Tibial nerve (tissue), 4 donors: ENCODE measurements around the gene P3R3URF. TPM values are rescaled to one million over a fixed set of nuclear protein-coding genes. Genes with fewer than 3 reads are reported as not detected.

ENCODE experiments used
- DNase-seq, 2 donors: peaks; one replicate each; pipeline ENCODE4 v3.0.0-alpha.2; 2019; ENCODE audit warnings: low spot score in 2 of 2
- H3K27ac ChIP-seq, 4 donors: fragments of 200-600 bp; sonication (generic) in 3 of 4; one replicate each; pipeline ENCODE4 v1.5.1; 2017 to 2019; ENCODE audit warnings: mild to moderate bottlenecking in 1 of 4
- H3K27me3 ChIP-seq, 2 donors: fragments of 200-600 bp; sonication (generic) in 1 of 2; one replicate each; pipeline versions ENCODE4 v1.5.1 to v1.6.0; 2017 to 2019
- H3K36me3 ChIP-seq, 3 donors: fragments of 200-600 bp; sonication (generic); one replicate each; pipeline ENCODE4 v1.5.1; 2018 to 2019
- H3K4me1 ChIP-seq, 4 donors: fragments of 200-600 bp; sonication (generic) in 3 of 4; one replicate each; pipeline ENCODE4 v1.5.1; 2017 to 2019
- H3K4me3 ChIP-seq, 4 donors: fragments of 200-600 bp; sonication (generic) in 3 of 4; one replicate each; pipeline ENCODE4 v1.5.1; 2017 to 2019; ENCODE audit warnings: mild to moderate bottlenecking in 1 of 4, moderate library complexity in 1 of 4
- H3K9me3 ChIP-seq, 4 donors: fragments of 200-600 bp; sonication (generic) in 3 of 4; one replicate each; pipeline ENCODE4 v1.5.1; 2017 to 2019
- EP300 ChIP-seq, 2 donors: sonication (generic); formaldehyde crosslinking; IDR thresholded peaks; one replicate each; pipeline ENCODE4 v1.6.1; 2017; ENCODE audit warnings: antibody characterized with exemption in 2 of 2, mild to moderate bottlenecking in 1 of 2
- POLR2A ChIP-seq, 2 donors: fragments of 450-650 bp; IDR thresholded peaks; one replicate each; pipeline ENCODE4 v1.6.1; 2017; ENCODE audit warnings: antibody characterized with exemption in 2 of 2, mild to moderate bottlenecking in 2 of 2, moderate library complexity in 2 of 2
- WGBS, 2 donors: methylation state at CpG; one replicate each; pipeline ENCODE4 v1.1.5; 2018; 5-methylcytosine and 5-hydroxymethylcytosine counted together
- total RNA-seq, 4 donors: library from RNA; depleted of rRNA; stranded (reverse); fragments of >200 nt; gene quantifications; one replicate each; pipeline ENCODE4 v1.1.0, GENCODE V29; 2016
- TF ChIP-seq, protein P1 (sequence below), 5 experiments: fragments of 200-600 bp in 3 of 5; fragments of 450-650 bp in 2 of 5; sonication (generic) in 3 of 5; IDR thresholded peaks; one replicate each; pipeline ENCODE4 v1.5.1; 2016 to 2019; ENCODE audit warnings: antibody characterized with exemption in 5 of 5, mild to moderate bottlenecking in 3 of 5, moderate library complexity in 2 of 5

Gene P3R3URF
- total RNA-seq, 4 donors from 2014 or later, result not detected

- no peaks in the 10 kb centered on the region for H3K4me1 ChIP-seq
- no peak for TF ChIP-seq EP300 (IDR thresholded peaks at IDR 0.05)
- TF ChIP-seq, protein P1, sequence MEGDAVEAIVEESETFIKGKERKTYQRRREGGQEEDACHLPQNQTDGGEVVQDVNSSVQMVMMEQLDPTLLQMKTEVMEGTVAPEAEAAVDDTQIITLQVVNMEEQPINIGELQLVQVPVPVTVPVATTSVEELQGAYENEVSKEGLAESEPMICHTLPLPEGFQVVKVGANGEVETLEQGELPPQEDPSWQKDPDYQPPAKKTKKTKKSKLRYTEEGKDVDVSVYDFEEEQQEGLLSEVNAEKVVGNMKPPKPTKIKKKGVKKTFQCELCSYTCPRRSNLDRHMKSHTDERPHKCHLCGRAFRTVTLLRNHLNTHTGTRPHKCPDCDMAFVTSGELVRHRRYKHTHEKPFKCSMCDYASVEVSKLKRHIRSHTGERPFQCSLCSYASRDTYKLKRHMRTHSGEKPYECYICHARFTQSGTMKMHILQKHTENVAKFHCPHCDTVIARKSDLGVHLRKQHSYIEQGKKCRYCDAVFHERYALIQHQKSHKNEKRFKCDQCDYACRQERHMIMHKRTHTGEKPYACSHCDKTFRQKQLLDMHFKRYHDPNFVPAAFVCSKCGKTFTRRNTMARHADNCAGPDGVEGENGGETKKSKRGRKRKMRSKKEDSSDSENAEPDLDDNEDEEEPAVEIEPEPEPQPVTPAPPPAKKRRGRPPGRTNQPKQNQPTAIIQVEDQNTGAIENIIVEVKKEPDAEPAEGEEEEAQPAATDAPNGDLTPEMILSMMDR (IDR thresholded peaks at IDR 0.05), result no peak
- no peak for TF ChIP-seq POLR2A (IDR thresholded peaks at IDR 0.05)
- no peaks in the 10 kb centered on the region for H3K9me3 ChIP-seq
- no peaks in the 10 kb centered on the region for H3K36me3 ChIP-seq
- WGBS, 2 donors, result 71 to 84% methylated on average over 1 of the region's 1 CpG
- no peaks in the 10 kb centered on the region for H3K27me3 ChIP-seq
- H3K27ac ChIP-seq, result no peak overlapping the region
- no peak for DNase-seq
- H3K4me3 ChIP-seq, result no peak overlapping the region
Measured at GRCh38 chr1:46157916-46158311, 18.4 kb downstream of the P3R3URF start.

GRCh38 chr1:46153732-46154131 is 22.6 kb downstream of the P3R3URF start:
- no peak for TF ChIP-seq EP300 (IDR thresholded peaks at IDR 0.05)
- TF ChIP-seq, protein P1 (IDR thresholded peaks at IDR 0.05), result no peak
- TF ChIP-seq POLR2A (IDR thresholded peaks at IDR 0.05), result no peak
- H3K4me1 ChIP-seq, result no peaks in the 10 kb centered on the region
- H3K36me3 ChIP-seq, result no peaks in the 10 kb centered on the region
- no peak overlapping the region for H3K4me3 ChIP-seq
- WGBS, 2 donors, result 95 to 98% methylated on average over 1 of the region's 1 CpG
- H3K9me3 ChIP-seq, result no peaks in the 10 kb centered on the region
- no peaks in the 10 kb centered on the region for H3K27me3 ChIP-seq
- no peak overlapping the region for H3K27ac ChIP-seq
- no peak for DNase-seq

DNA sequence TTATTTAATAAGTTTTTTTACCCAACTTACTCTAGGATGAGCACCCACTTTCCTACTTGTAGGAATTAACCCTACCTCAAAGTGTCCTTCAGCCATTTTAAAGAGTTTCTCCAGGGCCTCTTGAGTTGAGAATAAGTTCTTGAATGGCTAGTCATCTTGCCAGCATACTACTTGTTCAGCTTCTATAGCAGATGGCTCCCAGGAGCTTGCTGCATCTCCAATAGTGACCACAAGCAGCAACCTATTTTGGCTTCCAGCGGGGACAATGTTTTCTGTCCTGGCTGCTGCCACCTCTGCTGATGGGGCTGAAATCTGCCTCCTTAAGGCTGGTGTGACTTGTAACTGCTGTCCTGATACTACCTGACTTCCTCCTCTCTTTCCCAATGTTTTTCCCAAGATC is 23.1 kb downstream of the P3R3URF start:
- no peak overlapping the region for H3K27ac ChIP-seq
- H3K36me3 ChIP-seq, result no peaks in the 10 kb centered on the region
- H3K9me3 ChIP-seq, result no peaks in the 10 kb centered on the region
- WGBS, 2 donors, result 83 to 100% methylated on average over 1 of the region's 1 CpG
- TF ChIP-seq, protein P1 (IDR thresholded peaks at IDR 0.05), result no peak
- no peak for TF ChIP-seq POLR2A (IDR thresholded peaks at IDR 0.05)
- TF ChIP-seq EP300 (IDR thresholded peaks at IDR 0.05), result no peak
- no peaks in the 10 kb centered on the region for H3K4me1 ChIP-seq
- H3K27me3 ChIP-seq, result no peaks in the 10 kb centered on the region
- no peak overlapping the region for H3K4me3 ChIP-seq
- no peak for DNase-seq

- DNase-seq, result no peak
- Histone ChIP-seq H3K4me3 (no peak overlapping the region), H3K36me3 (no peaks in the 10 kb centered on the region), H3K9me3 (no peaks in the 10 kb centered on the region), H3K27me3 (no peaks in the 10 kb centered on the region), H3K27ac (no peak overlapping the region), H3K4me1 (no peaks in the 10 kb centered on the region)
- TF ChIP-seq EP300 (IDR thresholded peaks at IDR 0.05), result no peak
- 82 to 93% methylated on average over 3 of the region's 3 CpGs for WGBS, 2 donors
Measured at GRCh38 chr1:46152016-46152415, 24.3 kb downstream of the P3R3URF start.

DNA sequence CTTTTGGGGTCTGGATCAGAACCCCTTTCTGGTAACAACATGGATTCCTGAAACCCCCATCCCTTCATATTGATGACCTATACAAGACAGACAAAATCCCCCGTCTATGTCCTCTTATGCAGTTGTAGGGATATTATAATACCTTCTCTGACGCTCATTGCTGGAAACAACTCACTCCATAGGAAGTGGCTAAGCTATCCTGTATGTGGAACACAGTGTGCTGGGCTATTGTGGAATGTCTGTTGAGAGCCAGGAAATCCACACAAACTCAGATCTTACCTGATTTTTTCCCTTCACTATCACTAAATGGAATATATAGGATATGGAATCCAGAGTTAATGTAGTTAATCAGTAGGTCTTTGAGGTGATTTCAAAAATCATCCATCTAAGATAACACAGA is 26.2 kb downstream of the P3R3URF start:
- Histone ChIP-seq H3K27ac (peak overlapping the region in 1 of 4 donors; percentile 64), H3K9me3 (no peaks in the 10 kb centered on the region)
- 77 to 83% methylated on average over 2 of the region's 2 CpGs for WGBS, 2 donors

DNA sequence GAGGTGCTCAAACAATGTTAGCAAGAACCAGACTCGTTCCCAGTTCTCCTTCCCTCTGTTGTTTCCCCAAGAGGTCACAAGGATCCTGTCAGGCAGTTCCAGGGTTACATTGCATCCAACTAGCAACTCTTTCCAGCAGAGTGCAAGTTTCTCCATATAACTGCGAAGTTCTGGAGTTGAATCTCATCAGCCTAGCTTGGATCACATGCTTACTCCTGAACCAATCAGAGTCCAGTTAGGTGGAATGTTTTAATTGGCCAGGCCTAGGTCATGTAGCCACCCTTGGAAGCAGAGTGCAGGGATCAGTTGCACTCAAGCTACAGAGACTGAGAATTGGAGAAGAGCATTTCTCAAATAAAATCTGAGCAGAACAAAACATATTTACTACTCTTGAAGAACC is 28.0 kb downstream of the P3R3URF start:
- Histone ChIP-seq H3K9me3 (no peaks in the 10 kb centered on the region), H3K36me3 (no peaks in the 10 kb centered on the region), H3K27ac (no peak overlapping the region), H3K4me3 (no peak overlapping the region), H3K27me3 (no peaks in the 10 kb centered on the region), H3K4me1 (no peaks in the 10 kb centered on the region)
- no peak for DNase-seq
- TF ChIP-seq, protein P1 (IDR thresholded peaks at IDR 0.05), result no peak
- no peak for TF ChIP-seq POLR2A (IDR thresholded peaks at IDR 0.05)
- no peak for TF ChIP-seq EP300 (IDR thresholded peaks at IDR 0.05)
- WGBS, 2 donors, result 44 to 60% methylated on average over 2 of the region's 2 CpGs

More for the DNA sequence above, 26.2 kb downstream of the P3R3URF start:
- DNase-seq, result no peak
- no peaks in the 10 kb centered on the region for H3K27me3 ChIP-seq
- TF ChIP-seq EP300 (IDR thresholded peaks at IDR 0.05) (peak; percentile 71 to 81), POLR2A (IDR thresholded peaks at IDR 0.05) (no peak)
- H3K4me3 ChIP-seq, result no peak overlapping the region
- no peaks in the 10 kb centered on the region for H3K36me3 ChIP-seq
- H3K4me1 ChIP-seq, result no peaks in the 10 kb centered on the region
